ENCODE data around the gene PDE1C.

The PDE1C gene

DNA sequence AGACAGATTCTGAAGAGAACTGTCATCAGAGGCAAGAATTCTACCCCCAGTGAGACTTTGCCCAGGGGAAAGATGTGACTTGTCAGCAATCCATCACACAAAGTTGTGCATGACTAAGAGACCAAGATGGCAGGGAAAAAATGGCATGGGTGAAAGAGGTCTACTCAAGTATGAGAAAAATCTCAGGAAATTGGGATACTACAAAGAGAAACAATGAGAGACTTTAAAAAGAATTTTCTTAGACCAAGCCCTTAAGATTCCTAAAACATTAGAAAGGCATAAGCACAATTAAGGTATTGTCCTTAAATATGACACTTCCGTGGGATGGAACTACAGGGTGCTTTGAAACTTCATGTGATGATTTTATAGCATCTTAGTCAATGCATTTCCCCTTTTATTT is 45.6 kb upstream of the PDE1C start:
- TF ChIP-seq, protein P1, sequence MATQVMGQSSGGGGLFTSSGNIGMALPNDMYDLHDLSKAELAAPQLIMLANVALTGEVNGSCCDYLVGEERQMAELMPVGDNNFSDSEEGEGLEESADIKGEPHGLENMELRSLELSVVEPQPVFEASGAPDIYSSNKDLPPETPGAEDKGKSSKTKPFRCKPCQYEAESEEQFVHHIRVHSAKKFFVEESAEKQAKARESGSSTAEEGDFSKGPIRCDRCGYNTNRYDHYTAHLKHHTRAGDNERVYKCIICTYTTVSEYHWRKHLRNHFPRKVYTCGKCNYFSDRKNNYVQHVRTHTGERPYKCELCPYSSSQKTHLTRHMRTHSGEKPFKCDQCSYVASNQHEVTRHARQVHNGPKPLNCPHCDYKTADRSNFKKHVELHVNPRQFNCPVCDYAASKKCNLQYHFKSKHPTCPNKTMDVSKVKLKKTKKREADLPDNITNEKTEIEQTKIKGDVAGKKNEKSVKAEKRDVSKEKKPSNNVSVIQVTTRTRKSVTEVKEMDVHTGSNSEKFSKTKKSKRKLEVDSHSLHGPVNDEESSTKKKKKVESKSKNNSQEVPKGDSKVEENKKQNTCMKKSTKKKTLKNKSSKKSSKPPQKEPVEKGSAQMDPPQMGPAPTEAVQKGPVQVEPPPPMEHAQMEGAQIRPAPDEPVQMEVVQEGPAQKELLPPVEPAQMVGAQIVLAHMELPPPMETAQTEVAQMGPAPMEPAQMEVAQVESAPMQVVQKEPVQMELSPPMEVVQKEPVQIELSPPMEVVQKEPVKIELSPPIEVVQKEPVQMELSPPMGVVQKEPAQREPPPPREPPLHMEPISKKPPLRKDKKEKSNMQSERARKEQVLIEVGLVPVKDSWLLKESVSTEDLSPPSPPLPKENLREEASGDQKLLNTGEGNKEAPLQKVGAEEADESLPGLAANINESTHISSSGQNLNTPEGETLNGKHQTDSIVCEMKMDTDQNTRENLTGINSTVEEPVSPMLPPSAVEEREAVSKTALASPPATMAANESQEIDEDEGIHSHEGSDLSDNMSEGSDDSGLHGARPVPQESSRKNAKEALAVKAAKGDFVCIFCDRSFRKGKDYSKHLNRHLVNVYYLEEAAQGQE (IDR thresholded peaks at IDR 0.05; ENCODE audit: insufficient read depth in 1 of 2, low read depth in 2 of 2, low read length in 2 of 2) = no peak
- TF ChIP-seq TAF1 (IDR thresholded peaks at IDR 0.05; ENCODE audit: borderline replicate concordance, insufficient read depth, low read length) (no peak), SIN3A (IDR thresholded peaks at IDR 0.05; ENCODE audit: borderline replicate concordance, insufficient read depth, low read length) (no peak), POLR2AphosphoS5 (IDR thresholded peaks at IDR 0.05; ENCODE audit: low read depth, low read length) (no peak), FOXP2 (optimal IDR thresholded peaks at IDR 0.05; ENCODE audit: borderline replicate concordance, extremely low read depth, extremely low read length, insufficient read depth) (no peak)

DNA sequence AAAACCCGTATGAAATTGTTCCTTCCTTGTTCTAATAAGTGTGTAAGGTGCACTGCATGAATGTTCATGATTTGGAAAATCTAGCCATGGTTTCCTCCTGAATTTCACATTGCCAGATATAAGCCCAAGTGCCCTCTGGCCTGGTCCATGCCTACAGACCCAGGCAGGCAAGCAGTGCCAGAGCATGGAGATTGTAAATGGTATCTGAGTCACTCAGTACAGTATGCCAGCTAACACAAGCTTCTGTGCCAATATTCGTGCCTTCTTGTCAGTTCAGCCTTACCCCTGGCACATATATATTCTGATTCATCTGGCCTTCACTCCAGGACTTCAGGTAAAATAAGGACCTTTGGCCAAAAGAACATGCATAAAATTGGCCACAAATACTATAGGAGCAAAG is 38.4 kb upstream of the PDE1C start:
- TF ChIP-seq FOXP2 (optimal IDR thresholded peaks at IDR 0.05; ENCODE audit: borderline replicate concordance, extremely low read depth, extremely low read length, insufficient read depth) (no peak), TAF1 (IDR thresholded peaks at IDR 0.05; ENCODE audit: borderline replicate concordance, insufficient read depth, low read length) (no peak), POLR2AphosphoS5 (IDR thresholded peaks at IDR 0.05; ENCODE audit: low read depth, low read length) (no peak), SIN3A (IDR thresholded peaks at IDR 0.05; ENCODE audit: borderline replicate concordance, insufficient read depth, low read length) (no peak)
- TF ChIP-seq, protein P1 (IDR thresholded peaks at IDR 0.05; ENCODE audit: insufficient read depth in 1 of 2, low read depth in 2 of 2, low read length in 2 of 2) = no peak

- no peak for TF ChIP-seq POLR2AphosphoS5 (IDR thresholded peaks at IDR 0.05; ENCODE audit: low read depth, low read length)
These were observed 34.6 kb upstream of the PDE1C start for GRCh38 chr7:32104766-32105165.

DNA sequence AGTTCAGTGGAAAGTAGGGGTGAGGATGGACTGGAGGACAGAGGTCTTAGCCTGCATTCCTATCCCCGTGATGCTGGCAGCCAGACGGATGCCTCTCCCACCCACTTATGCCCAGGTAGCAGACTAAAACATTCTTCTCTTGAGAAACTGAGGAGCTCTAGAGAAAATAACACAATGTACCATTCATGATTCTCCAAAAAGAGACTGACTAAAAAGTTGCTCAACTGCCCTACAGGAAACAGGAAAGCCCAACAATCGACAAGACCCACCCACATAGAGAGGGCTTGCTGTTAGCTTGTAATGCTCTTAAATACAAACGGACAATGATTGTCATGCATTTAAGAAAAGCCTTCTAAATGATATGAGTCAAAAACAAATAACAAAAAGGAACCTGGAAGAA is 33.2 kb upstream of the PDE1C start:
- TF ChIP-seq, protein P1 (IDR thresholded peaks at IDR 0.05; ENCODE audit: insufficient read depth in 1 of 2, low read depth in 2 of 2, low read length in 2 of 2) = no peak
- TF ChIP-seq SIN3A (IDR thresholded peaks at IDR 0.05; ENCODE audit: borderline replicate concordance, insufficient read depth, low read length) (no peak), TAF1 (IDR thresholded peaks at IDR 0.05; ENCODE audit: borderline replicate concordance, insufficient read depth, low read length) (no peak), FOXP2 (optimal IDR thresholded peaks at IDR 0.05; ENCODE audit: borderline replicate concordance, extremely low read depth, extremely low read length, insufficient read depth) (no peak), POLR2AphosphoS5 (IDR thresholded peaks at IDR 0.05; ENCODE audit: low read depth, low read length) (no peak)

DNA sequence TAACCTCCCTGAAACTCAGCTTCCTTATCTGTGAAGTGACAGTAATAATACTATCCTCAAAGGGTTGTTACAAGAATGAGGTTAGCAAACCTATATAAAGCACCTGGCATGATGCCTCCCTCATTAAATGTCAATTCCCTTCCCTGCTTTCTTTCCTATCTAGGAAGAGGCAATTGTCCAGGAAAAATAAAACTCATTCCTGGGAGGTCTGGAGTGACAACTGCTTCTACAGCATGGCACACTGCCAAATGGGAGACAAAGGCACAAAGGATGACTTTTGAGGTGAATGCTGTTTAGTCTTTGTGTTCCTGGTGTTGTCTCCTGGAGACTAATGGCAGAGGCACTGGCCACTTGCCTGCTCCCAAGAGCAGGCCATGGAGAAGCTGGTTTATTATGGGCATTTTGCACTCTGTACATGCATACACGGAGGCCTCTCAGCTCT is 32.2 kb upstream of the PDE1C start:
- TF ChIP-seq, protein P1 (IDR thresholded peaks at IDR 0.05; ENCODE audit: insufficient read depth in 1 of 2, low read depth in 2 of 2, low read length in 2 of 2) = no peak
- TF ChIP-seq FOXP2 (optimal IDR thresholded peaks at IDR 0.05; ENCODE audit: borderline replicate concordance, extremely low read depth, extremely low read length, insufficient read depth) = no peak
- TF ChIP-seq TAF1 (IDR thresholded peaks at IDR 0.05; ENCODE audit: borderline replicate concordance, insufficient read depth, low read length) = no peak
- TF ChIP-seq SIN3A (IDR thresholded peaks at IDR 0.05; ENCODE audit: borderline replicate concordance, insufficient read depth, low read length) = no peak
- TF ChIP-seq POLR2AphosphoS5 (IDR thresholded peaks at IDR 0.05; ENCODE audit: low read depth, low read length) = no peak
